B cell (primary cell): ENCODE data around the gene RNF111.

Experiments used
- CTCF ChIP-seq: fragments of 200-600 bp; IDR thresholded peaks from one replicate; pipeline ENCODE4 v1.8.0; 2022; ENCODE audit warnings: antibody characterized with exemption, mild to moderate bottlenecking
- EZH2 ChIP-seq: IDR thresholded peaks from 2 replicates; pipeline ENCODE4 v1.6.1; 2012; ENCODE audit warnings: borderline replicate concordance, low read depth, mild to moderate bottlenecking, moderate library complexity, low read length; ENCODE audit not compliant: insufficient read depth, poor library complexity, severe bottlenecking

- TF ChIP-seq EZH2 (no peak), CTCF (no peak)
Observed at GRCh38 chr15:59104602-59104911, 117.1 kb downstream of the RNF111 start.
